ENCODE results near the gene WDR37. TPM values are rescaled to one million over a fixed set of nuclear protein-coding genes. Genes with fewer than 3 reads are reported as not detected.

Gene WDR37
- total and polyA plus RNA-seq, 12 donors = 15.8 to 32.7 (median 23.3) TPM

DNA sequence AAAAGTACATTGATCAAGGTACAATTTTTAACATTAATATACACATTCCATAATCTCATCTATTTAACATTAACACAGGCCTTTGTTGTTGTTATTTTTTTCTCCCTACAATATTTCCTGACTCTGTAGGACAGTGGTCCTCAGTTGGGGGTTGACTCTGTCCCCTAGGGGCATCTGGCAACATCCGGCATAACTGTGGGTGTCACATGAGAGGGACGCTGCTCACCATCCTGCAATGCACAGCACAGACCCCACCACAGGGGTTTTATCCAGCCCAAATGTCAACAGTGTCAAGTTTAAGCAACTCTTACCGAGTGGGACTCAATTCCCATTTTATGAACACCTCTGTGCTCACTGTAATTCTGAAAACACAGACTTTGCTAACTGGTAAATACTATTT is 16.1 kb upstream of the WDR37 start:
- 82 to 91% (median 87%) methylated on average over 3 of the region's 3 CpGs for WGBS, 4 donors
- no peaks in the 10 kb centered on the region for H3K27me3 ChIP-seq
- intact Hi-C loops (cut with DNase I) = no loop called here
- peaks cover 9 to 24% of the 10 kb centered on the region in 2 donors for H3K4me1 ChIP-seq (replicated peaks in 1 of 2)
- H3K9me3 ChIP-seq (replicated peaks in 1 of 3) = no peaks in the 10 kb centered on the region
- no peak for TF ChIP-seq POLR2A (IDR thresholded peaks at IDR 0.05)
- TF ChIP-seq, protein P1, sequence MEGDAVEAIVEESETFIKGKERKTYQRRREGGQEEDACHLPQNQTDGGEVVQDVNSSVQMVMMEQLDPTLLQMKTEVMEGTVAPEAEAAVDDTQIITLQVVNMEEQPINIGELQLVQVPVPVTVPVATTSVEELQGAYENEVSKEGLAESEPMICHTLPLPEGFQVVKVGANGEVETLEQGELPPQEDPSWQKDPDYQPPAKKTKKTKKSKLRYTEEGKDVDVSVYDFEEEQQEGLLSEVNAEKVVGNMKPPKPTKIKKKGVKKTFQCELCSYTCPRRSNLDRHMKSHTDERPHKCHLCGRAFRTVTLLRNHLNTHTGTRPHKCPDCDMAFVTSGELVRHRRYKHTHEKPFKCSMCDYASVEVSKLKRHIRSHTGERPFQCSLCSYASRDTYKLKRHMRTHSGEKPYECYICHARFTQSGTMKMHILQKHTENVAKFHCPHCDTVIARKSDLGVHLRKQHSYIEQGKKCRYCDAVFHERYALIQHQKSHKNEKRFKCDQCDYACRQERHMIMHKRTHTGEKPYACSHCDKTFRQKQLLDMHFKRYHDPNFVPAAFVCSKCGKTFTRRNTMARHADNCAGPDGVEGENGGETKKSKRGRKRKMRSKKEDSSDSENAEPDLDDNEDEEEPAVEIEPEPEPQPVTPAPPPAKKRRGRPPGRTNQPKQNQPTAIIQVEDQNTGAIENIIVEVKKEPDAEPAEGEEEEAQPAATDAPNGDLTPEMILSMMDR (IDR thresholded peaks at IDR 0.05) = no peak
- DNase-seq = no peak
- peaks cover 0 to 43% of the 10 kb centered on the region in 2 donors for H3K36me3 ChIP-seq (replicated peaks in 1 of 2)
- no peak overlapping the region for H3K4me3 ChIP-seq
- no peak overlapping the region for H3K27ac ChIP-seq

- 95 to 96% (median 95%) methylated on average over 9 of the region's 9 CpGs for WGBS, 4 donors
- H3K4me1 ChIP-seq (replicated peaks in 1 of 2) = peaks cover 9 to 29% of the 10 kb centered on the region in 2 donors
These were observed 14.7 kb upstream of the WDR37 start for GRCh38 chr10:1041514-1041913.

DNA sequence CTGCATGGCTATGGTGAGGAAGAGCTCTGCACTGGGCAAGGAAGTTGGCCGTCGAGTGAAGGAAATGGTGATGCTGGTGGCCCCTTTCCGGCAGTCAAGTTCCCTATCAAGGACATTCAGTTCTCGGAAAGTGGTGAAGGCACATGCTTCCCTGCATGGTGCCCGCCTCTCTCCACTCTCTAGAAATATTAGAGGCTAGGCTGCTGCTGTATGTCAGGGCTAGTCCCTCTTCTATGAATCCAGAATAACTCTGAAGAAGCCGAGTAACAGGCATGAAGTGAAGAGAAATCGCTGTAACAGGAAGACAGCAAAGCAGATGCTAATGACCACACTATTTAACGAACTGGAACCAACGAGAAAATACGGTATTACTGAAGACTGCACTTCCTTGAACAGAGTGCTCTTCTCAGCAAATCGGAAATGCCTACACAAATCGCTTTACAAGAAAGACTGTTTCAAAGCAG is 12.6 kb upstream of the WDR37 start:
- 52 to 61% (median 59%) methylated on average over 12 of the region's 12 CpGs for WGBS, 4 donors
- peaks cover 9 to 34% of the 10 kb centered on the region in 2 donors for H3K4me1 ChIP-seq (replicated peaks in 1 of 2)
- no peaks in the 10 kb centered on the region for H3K27me3 ChIP-seq
- DNase-seq = peak in 5 of 7 donors; percentile 45 to 69 (median 52)
- intact Hi-C loops (cut with DNase I) = no loop called here
- H3K4me3 ChIP-seq = no peak overlapping the region
- peaks cover 0 to 37% of the 10 kb centered on the region in 2 donors for H3K36me3 ChIP-seq (replicated peaks in 1 of 2)
- H3K9me3 ChIP-seq (replicated peaks in 1 of 3) = no peaks in the 10 kb centered on the region
- H3K27ac ChIP-seq = peak overlapping the region; percentile 42 to 81 (median 63)
- TF ChIP-seq, protein P1 (IDR thresholded peaks at IDR 0.05) = no peak
- peak in 1 of 2 donors; percentile 45 for TF ChIP-seq POLR2A (IDR thresholded peaks at IDR 0.05)

More at GRCh38 chr10:1041514-1041913, 14.7 kb upstream of the WDR37 start:
- Histone ChIP-seq H3K4me3 (no peak overlapping the region), H3K27ac (no peak overlapping the region), H3K27me3 (no peaks in the 10 kb centered on the region), H3K36me3 (replicated peaks in 1 of 2) (peaks cover 0 to 43% of the 10 kb centered on the region in 2 donors), H3K9me3 (replicated peaks in 1 of 3) (no peaks in the 10 kb centered on the region)
- intact Hi-C loops (cut with DNase I) = no loop called here
- no peak for DNase-seq
- no peak for TF ChIP-seq POLR2A (IDR thresholded peaks at IDR 0.05)
- TF ChIP-seq, protein P1 (IDR thresholded peaks at IDR 0.05) = no peak

GRCh38 chr10:1044146-1044545 is 12.0 kb upstream of the WDR37 start:
- TF ChIP-seq, protein P1 (IDR thresholded peaks at IDR 0.05) = no peak
- TF ChIP-seq POLR2A (IDR thresholded peaks at IDR 0.05) = no peak
- Histone ChIP-seq H3K36me3 (replicated peaks in 1 of 2) (peaks cover 0 to 37% of the 10 kb centered on the region in 2 donors), H3K27ac (peak overlapping the region; percentile 42 to 81 (median 63)), H3K4me3 (no peak overlapping the region), H3K27me3 (no peaks in the 10 kb centered on the region), H3K9me3 (replicated peaks in 1 of 3) (no peaks in the 10 kb centered on the region), H3K4me1 (replicated peaks in 1 of 2) (peaks cover 9 to 34% of the 10 kb centered on the region in 2 donors)
- intact Hi-C loops (cut with DNase I) = no loop called here
- DNase-seq = no peak
- 24 to 31% (median 30%) methylated on average over 4 of the region's 4 CpGs for WGBS, 4 donors
